ENCODE measurements around the gene LYPD8. TPM values are rescaled to one million over a fixed set of nuclear protein-coding genes. Genes with fewer than 3 reads are reported as not detected.
A peak's percentile ranks its signal among the peaks of the same experiment; 100 is the strongest.
"Not testable (repeated sequence)": the region's sequence is repeated elsewhere in the genome, so short reads cannot be mapped to it uniquely, and the experiment has no call there.

The LYPD8 gene, protein sequence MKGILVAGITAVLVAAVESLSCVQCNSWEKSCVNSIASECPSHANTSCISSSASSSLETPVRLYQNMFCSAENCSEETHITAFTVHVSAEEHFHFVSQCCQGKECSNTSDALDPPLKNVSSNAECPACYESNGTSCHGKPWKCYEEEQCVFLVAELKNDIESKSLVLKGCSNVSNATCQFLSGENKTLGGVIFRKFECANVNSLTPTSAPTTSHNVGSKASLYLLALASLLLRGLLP
- total RNA-seq = not detected

GRCh38 chr1:248755517-248755916 is at the start of gene LYPD8:
Gene LYPD8 (minus strand): TSS chr1:248755759. CDS start chr1:248751081, 4,678 bp downstream.
- peaks cover 13% of the 10 kb centered on the region for H3K4me1 Mint-ChIP-seq (ENCODE audit: low read depth)
- DNase-seq (no peak), ATAC-seq (replicated peaks in 1 of 2) (no peak)
- H3K9me3 Mint-ChIP-seq = peaks cover 0 to 2% of the 10 kb centered on the region in 2 donors
- peaks cover 0 to 2% of the 10 kb centered on the region in 2 donors for H3K36me3 Mint-ChIP-seq (ENCODE audit: insufficient read depth in 2 of 2)
- no peak within 1 kb of the TSS for H3K27ac Mint-ChIP-seq
- H3K4me3 Mint-ChIP-seq = no peak within 1 kb of the TSS
- H3K27me3 Mint-ChIP-seq (ENCODE audit: low read depth) = peaks cover 6% of the 10 kb centered on the region

GRCh38 chr1:248804771-248805681 is 49.5 kb upstream of the LYPD8 start:
- Mint-ChIP-seq H3K4me1 (ENCODE audit: low read depth) (peaks cover 20% of the 10 kb centered on the region), H3K27ac (no peak overlapping the region), H3K27me3 (ENCODE audit: low read depth) (no peaks in the 10 kb centered on the region), H3K36me3 (ENCODE audit: insufficient read depth in 2 of 2) (no peaks in the 10 kb centered on the region), H3K4me3 (no peak overlapping the region), H3K9me3 (no peaks in the 10 kb centered on the region)
- DNase-seq (no peak), ATAC-seq (replicated peaks in 1 of 2) (no peak)

DNA sequence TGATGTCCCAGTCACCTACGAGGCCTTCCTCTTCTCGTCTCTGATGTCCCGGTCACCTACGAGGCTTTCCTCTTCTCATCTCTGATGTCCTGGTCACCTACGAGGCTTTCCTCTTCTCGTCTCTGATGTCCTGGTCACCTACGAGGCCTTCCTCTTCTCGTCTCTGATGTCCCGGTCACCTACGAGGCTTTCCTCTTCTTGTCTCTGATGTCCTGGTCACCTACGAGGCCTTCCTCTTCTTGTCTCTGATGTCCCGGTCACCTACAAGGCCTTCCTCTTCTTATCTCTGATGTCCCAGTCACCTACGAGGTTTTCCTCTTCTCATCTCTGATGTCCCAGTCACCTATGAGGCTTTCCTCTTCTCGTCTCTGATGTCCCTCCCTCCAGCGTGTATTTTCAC is 47.9 kb upstream of the LYPD8 start:
- not testable (repeated sequence) for H3K27ac Mint-ChIP-seq; ATAC-seq (replicated peaks in 1 of 2); DNase-seq; H3K4me3 Mint-ChIP-seq; H3K27me3 Mint-ChIP-seq (ENCODE audit: low read depth); H3K9me3 Mint-ChIP-seq; H3K36me3 Mint-ChIP-seq (ENCODE audit: insufficient read depth in 2 of 2)
- peaks cover 20% of the 10 kb centered on the region for H3K4me1 Mint-ChIP-seq (ENCODE audit: low read depth)

GRCh38 chr1:248802454-248802853 is 46.9 kb upstream of the LYPD8 start:
- Mint-ChIP-seq H3K36me3 (ENCODE audit: insufficient read depth in 2 of 2) (no peaks in the 10 kb centered on the region), H3K4me3 (no peak overlapping the region), H3K27me3 (ENCODE audit: low read depth) (peaks cover 17% of the 10 kb centered on the region), H3K9me3 (no peaks in the 10 kb centered on the region), H3K4me1 (ENCODE audit: low read depth) (peaks cover 20% of the 10 kb centered on the region), H3K27ac (no peak overlapping the region)
- ATAC-seq (replicated peaks in 1 of 2) (no peak), DNase-seq (no peak)

DNA sequence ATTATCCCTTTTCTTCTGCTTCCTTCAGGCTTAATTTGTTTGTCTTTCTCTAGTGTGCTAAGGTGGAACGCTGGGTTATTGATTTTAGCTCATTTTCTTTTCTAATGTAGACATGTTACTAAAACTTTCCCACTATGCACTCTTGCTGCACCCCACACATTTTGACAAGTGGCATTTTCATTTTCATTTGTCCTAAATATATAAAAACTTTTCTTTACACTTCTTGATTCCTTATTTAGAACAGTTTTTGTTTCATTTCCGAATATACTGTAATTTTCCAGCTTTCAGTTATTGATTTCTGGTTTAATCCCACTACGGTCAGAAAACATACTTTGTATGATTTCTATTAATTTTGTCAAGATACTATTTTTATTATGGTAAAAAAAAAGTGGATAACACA is 44.9 kb upstream of the LYPD8 start:
- DNase-seq (no peak), ATAC-seq (replicated peaks in 1 of 2) (no peak)
- Mint-ChIP-seq H3K4me1 (ENCODE audit: low read depth) (peaks cover 10% of the 10 kb centered on the region), H3K36me3 (ENCODE audit: insufficient read depth in 2 of 2) (no peaks in the 10 kb centered on the region), H3K4me3 (no peak overlapping the region), H3K27me3 (ENCODE audit: low read depth) (peaks cover 21% of the 10 kb centered on the region), H3K27ac (peak overlapping the region; percentile 76), H3K9me3 (no peaks in the 10 kb centered on the region)

DNA sequence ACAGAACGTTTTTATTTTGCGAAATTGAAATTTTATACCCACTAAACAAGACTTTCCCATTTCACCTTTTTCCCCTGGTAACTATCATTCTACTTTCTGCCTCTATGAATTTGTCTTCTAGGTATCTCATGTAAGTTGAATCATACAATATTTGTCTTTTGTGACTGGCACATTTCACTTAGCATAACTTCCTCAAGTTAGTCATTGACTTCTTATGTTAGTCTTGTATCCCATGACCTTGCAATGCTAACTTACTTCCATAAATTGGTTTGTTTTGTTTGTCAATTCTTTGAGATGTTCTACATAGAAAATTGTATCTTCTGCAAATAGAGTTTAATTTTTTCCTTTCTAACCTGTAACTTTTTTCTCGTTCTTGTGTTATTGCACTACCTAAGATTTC is 43.2 kb upstream of the LYPD8 start:
- Mint-ChIP-seq H3K27me3 (ENCODE audit: low read depth) (peaks cover 21% of the 10 kb centered on the region), H3K36me3 (ENCODE audit: insufficient read depth in 2 of 2) (peaks cover 2 to 3% of the 10 kb centered on the region in 2 donors), H3K4me1 (ENCODE audit: low read depth) (peaks cover 6% of the 10 kb centered on the region), H3K9me3 (peaks cover 3 to 5% of the 10 kb centered on the region in 2 donors), H3K27ac (no peak overlapping the region), H3K4me3 (no peak overlapping the region)
- DNase-seq (no peak), ATAC-seq (replicated peaks in 1 of 2) (no peak)

- H3K36me3 Mint-ChIP-seq (ENCODE audit: insufficient read depth in 2 of 2); H3K9me3 Mint-ChIP-seq; DNase-seq; H3K4me3 Mint-ChIP-seq; H3K27ac Mint-ChIP-seq; H3K4me1 Mint-ChIP-seq (ENCODE audit: low read depth); ATAC-seq (replicated peaks in 1 of 2): not testable (repeated sequence)
- H3K27me3 Mint-ChIP-seq (ENCODE audit: low read depth) = peaks cover 21% of the 10 kb centered on the region
These were observed 39.1 kb upstream of the LYPD8 start for GRCh38 chr1:248794663-248795062.

GRCh38 chr1:248793592-248793991 is 38.0 kb upstream of the LYPD8 start:
- Mint-ChIP-seq H3K9me3 (peaks cover 4 to 9% of the 10 kb centered on the region in 2 donors), H3K4me3 (no peak overlapping the region), H3K4me1 (ENCODE audit: low read depth) (peaks cover 9% of the 10 kb centered on the region), H3K27me3 (ENCODE audit: low read depth) (peaks cover 16% of the 10 kb centered on the region), H3K27ac (no peak overlapping the region), H3K36me3 (ENCODE audit: insufficient read depth in 2 of 2) (peaks cover 3 to 6% of the 10 kb centered on the region in 2 donors)
- ATAC-seq (replicated peaks in 1 of 2) (peak; percentile 88 to 94), DNase-seq (peak; percentile 19 to 42)

DNA sequence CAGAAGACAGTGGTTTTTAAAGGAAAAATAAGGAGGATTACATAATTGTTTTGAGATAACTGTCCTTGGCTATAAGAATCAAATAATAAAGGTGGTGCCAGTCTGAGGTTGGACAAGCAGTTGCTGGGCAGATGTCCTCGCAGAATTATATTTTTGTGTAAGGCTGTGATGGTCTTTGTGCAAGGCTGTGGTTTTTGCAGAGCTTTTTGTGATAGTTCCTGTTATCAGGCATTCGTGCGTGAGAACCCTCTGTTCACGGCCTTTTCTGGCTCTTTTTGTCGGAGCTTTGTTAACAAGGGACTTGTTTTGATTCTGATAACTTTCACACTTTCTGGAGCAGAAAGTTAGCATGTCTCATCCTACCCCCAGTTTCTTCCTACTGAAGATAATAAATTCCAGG is 36.8 kb upstream of the LYPD8 start:
- H3K4me3 Mint-ChIP-seq = no peak overlapping the region
- peaks cover 3 to 6% of the 10 kb centered on the region in 2 donors for H3K36me3 Mint-ChIP-seq (ENCODE audit: insufficient read depth in 2 of 2)
- DNase-seq (no peak), ATAC-seq (replicated peaks in 1 of 2) (no peak)
- peaks cover 4 to 9% of the 10 kb centered on the region in 2 donors for H3K9me3 Mint-ChIP-seq
- H3K27ac Mint-ChIP-seq = no peak overlapping the region
- H3K4me1 Mint-ChIP-seq (ENCODE audit: low read depth) = peaks cover 9% of the 10 kb centered on the region
- H3K27me3 Mint-ChIP-seq (ENCODE audit: low read depth) = peaks cover 3% of the 10 kb centered on the region

- DNase-seq = no peak
- Mint-ChIP-seq H3K36me3 (ENCODE audit: insufficient read depth in 2 of 2) (peaks cover 3 to 6% of the 10 kb centered on the region in 2 donors), H3K4me3 (no peak overlapping the region), H3K9me3 (peaks cover 4 to 9% of the 10 kb centered on the region in 2 donors), H3K27ac (no peak overlapping the region), H3K27me3 (ENCODE audit: low read depth) (peaks cover 8% of the 10 kb centered on the region), H3K4me1 (ENCODE audit: low read depth) (peaks cover 16% of the 10 kb centered on the region)
- ATAC-seq (replicated peaks in 1 of 2) = no peak
These were observed 35.5 kb upstream of the LYPD8 start for GRCh38 chr1:248791010-248791409.

- DNase-seq (no peak), ATAC-seq (replicated peaks in 1 of 2) (no peak)
- peaks cover 4 to 9% of the 10 kb centered on the region in 2 donors for H3K9me3 Mint-ChIP-seq
- peaks cover 14% of the 10 kb centered on the region for H3K27me3 Mint-ChIP-seq (ENCODE audit: low read depth)
- no peak overlapping the region for H3K4me3 Mint-ChIP-seq
- H3K36me3 Mint-ChIP-seq (ENCODE audit: insufficient read depth in 2 of 2) = peaks cover 3 to 6% of the 10 kb centered on the region in 2 donors
- peaks cover 20% of the 10 kb centered on the region for H3K4me1 Mint-ChIP-seq (ENCODE audit: low read depth)
- H3K27ac Mint-ChIP-seq = no peak overlapping the region
These were observed 34.9 kb upstream of the LYPD8 start for GRCh38 chr1:248790456-248790855.

- not testable (repeated sequence) for H3K27ac Mint-ChIP-seq; H3K9me3 Mint-ChIP-seq; H3K36me3 Mint-ChIP-seq (ENCODE audit: insufficient read depth in 2 of 2); H3K4me3 Mint-ChIP-seq; DNase-seq; ATAC-seq (replicated peaks in 1 of 2)
- H3K27me3 Mint-ChIP-seq (ENCODE audit: low read depth) = peaks cover 18% of the 10 kb centered on the region
- peaks cover 20% of the 10 kb centered on the region for H3K4me1 Mint-ChIP-seq (ENCODE audit: low read depth)
These were observed 33.8 kb upstream of the LYPD8 start for GRCh38 chr1:248789337-248789736.

GRCh38 chr1:248788327-248788726 is 32.8 kb upstream of the LYPD8 start:
- no peak overlapping the region for H3K27ac Mint-ChIP-seq

More at GRCh38 chr1:248788327-248788726, 32.8 kb upstream of the LYPD8 start:
- Mint-ChIP-seq H3K4me1 (ENCODE audit: low read depth) (peaks cover 11% of the 10 kb centered on the region), H3K27me3 (ENCODE audit: low read depth) (peaks cover 21% of the 10 kb centered on the region), H3K36me3 (ENCODE audit: insufficient read depth in 2 of 2) (no peaks in the 10 kb centered on the region), H3K9me3 (peaks cover 0 to 3% of the 10 kb centered on the region in 2 donors), H3K4me3 (no peak overlapping the region)
- ATAC-seq (replicated peaks in 1 of 2) = no peak
- DNase-seq = no peak
